GM18868 (cell line): ENCODE results near the gene BAIAP2L1.

Experiments
- ATAC-seq: cut with Tn5 transposase; IDR thresholded peaks from one replicate; pipeline ENCODE4 v1.9.1; 2021; ENCODE audit warnings: mild to moderate bottlenecking, moderate library complexity; ENCODE audit not compliant: unreplicated experiment

The BAIAP2L1 gene

GRCh38 chr7:98360221-98361130 is 40.4 kb downstream of the BAIAP2L1 start:
- no peak for ATAC-seq

GRCh38 chr7:98359395-98359794 is 41.5 kb downstream of the BAIAP2L1 start:
- ATAC-seq, result no peak

- ATAC-seq, result no peak
These were observed 42.2 kb downstream of the BAIAP2L1 start for GRCh38 chr7:98358706-98359105.

- ATAC-seq, result no peak
These were observed 43.1 kb downstream of the BAIAP2L1 start for GRCh38 chr7:98357751-98358161.

- ATAC-seq, result no peak
These were observed 45.7 kb downstream of the BAIAP2L1 start for GRCh38 chr7:98355250-98355538.

GRCh38 chr7:98354511-98355249 is 46.2 kb downstream of the BAIAP2L1 start:
- no peak for ATAC-seq

- ATAC-seq, result no peak
These were observed 46.8 kb downstream of the BAIAP2L1 start for GRCh38 chr7:98354052-98354451.

- no peak for ATAC-seq
These were observed 48.3 kb downstream of the BAIAP2L1 start for GRCh38 chr7:98352621-98353020.

- no peak for ATAC-seq
These were observed 49.8 kb downstream of the BAIAP2L1 start for GRCh38 chr7:98351136-98351535.

- no peak for ATAC-seq
These were observed 52.0 kb downstream of the BAIAP2L1 start for GRCh38 chr7:98348726-98349474.

GRCh38 chr7:98346515-98347069 is 54.3 kb downstream of the BAIAP2L1 start:
- ATAC-seq, result no peak

GRCh38 chr7:98341106-98341505 is 59.8 kb downstream of the BAIAP2L1 start:
- ATAC-seq, result no peak

GRCh38 chr7:98339043-98339442 is 61.8 kb downstream of the BAIAP2L1 start:
- no peak for ATAC-seq

- ATAC-seq, result no peak
These were observed 62.4 kb downstream of the BAIAP2L1 start for GRCh38 chr7:98338441-98338840.

- no peak for ATAC-seq
These were observed 65.4 kb downstream of the BAIAP2L1 start for GRCh38 chr7:98335411-98335977.

GRCh38 chr7:98334081-98334480 is 66.8 kb downstream of the BAIAP2L1 start:
- ATAC-seq, result no peak

- no peak for ATAC-seq
These were observed 69.9 kb downstream of the BAIAP2L1 start for GRCh38 chr7:98330926-98331529.

GRCh38 chr7:98329791-98330373 is 71.0 kb downstream of the BAIAP2L1 start:
- no peak for ATAC-seq

- ATAC-seq, result no peak
These were observed 71.6 kb downstream of the BAIAP2L1 start for GRCh38 chr7:98329100-98329790.
